Activated CD8-positive, alpha-beta memory T cell treated with anti-CD3 and anti-CD28 coated beads for 4 hours (primary cell): ENCODE measurements around the gene TMC3.

ENCODE experiments used
- DNase-seq, 2 donors: peaks; one replicate each; pipeline ENCODE4 v3.0.0-alpha.2; 2020; ENCODE audit warnings: low read depth in 2 of 2

The TMC3 gene

DNA sequence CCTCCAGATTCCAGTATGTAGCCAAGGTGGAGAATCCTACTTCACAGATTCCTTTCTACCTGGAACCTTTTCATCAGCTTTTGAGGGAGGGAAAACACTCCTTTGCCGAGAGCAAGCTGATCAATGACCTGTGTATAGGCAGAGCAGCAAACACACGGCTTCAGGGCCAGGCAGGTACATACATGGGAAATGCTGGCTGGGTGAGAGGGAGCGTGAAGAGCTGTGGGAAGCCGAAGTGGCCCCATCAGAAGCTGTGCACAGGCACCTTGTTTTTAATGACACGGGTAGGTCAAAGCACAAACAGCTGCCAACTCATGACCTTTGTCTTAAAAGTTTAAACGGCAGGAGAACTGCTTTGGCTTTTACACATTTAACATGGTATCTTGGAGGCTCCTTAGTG, 75.4 kb downstream of the TMC3 start:
- no peak for DNase-seq

- DNase-seq = no peak
These were observed 76.1 kb downstream of the TMC3 start for GRCh38 chr15:81297603-81298575.

GRCh38 chr15:81297147-81297572, 76.9 kb downstream of the TMC3 start:
- DNase-seq = no peak

- DNase-seq = peak; percentile 34 to 51
These were observed 77.3 kb downstream of the TMC3 start for GRCh38 chr15:81296673-81297072.

GRCh38 chr15:81296186-81296585, 77.8 kb downstream of the TMC3 start:
- DNase-seq = no peak

GRCh38 chr15:81295486-81296121, 78.4 kb downstream of the TMC3 start:
- DNase-seq = no peak

DNA sequence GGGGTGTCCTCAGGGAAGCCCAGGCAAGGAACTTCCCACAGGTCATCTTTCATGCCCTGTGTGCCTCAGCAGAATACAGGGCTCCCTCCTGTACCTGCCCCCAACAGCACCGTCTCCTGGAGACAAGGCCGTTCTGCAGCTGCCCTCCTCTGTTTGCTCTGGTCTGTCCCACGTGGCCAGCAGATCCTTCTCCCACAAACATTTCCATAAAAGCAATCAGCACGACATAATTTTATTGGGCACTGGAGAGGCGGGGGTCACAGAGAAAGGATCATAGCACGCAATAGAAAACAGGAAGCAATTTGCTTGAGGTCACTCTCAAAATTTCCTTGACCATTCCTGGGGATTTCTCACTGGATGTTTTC, 79.5 kb downstream of the TMC3 start:
- no peak for DNase-seq

- peak; percentile 54 to 70 for DNase-seq
These were observed 80.1 kb downstream of the TMC3 start for GRCh38 chr15:81293728-81294515.

GRCh38 chr15:81292523-81293001, 81.5 kb downstream of the TMC3 start:
- no peak for DNase-seq

DNA sequence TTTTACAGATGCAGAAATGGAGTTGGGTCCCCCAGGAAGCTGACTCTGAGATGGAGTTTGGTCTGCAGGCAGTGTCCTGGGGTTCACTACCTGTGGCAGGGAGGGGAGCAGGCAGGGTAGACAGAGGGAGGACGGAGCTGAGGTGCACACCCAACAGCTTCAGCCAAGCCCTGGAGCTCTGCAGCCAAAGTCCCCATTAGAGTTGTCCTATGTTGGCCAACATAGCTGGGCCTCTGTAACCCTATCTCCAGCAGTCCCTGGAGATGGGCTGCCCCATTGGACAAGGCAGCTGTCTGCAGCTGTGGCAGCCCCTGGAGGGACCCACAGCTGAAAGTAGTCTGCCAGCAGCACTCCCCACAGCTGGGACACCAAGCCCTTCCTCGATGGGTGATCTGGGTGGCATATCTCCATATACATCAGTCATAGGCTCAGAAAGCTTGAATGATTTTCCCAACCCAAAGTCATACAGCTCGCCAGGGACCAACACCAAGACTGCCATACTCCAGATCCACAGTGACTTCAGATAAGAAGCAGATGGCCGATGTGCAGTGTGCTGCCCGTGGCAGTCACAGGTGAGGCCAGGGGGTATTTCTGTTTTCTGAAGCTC, 82.0 kb downstream of the TMC3 start:
- DNase-seq = no peak

GRCh38 chr15:81289910-81290309, 84.1 kb downstream of the TMC3 start:
- DNase-seq = no peak

GRCh38 chr15:81288616-81289015, 85.4 kb downstream of the TMC3 start:
- DNase-seq = no peak

DNA sequence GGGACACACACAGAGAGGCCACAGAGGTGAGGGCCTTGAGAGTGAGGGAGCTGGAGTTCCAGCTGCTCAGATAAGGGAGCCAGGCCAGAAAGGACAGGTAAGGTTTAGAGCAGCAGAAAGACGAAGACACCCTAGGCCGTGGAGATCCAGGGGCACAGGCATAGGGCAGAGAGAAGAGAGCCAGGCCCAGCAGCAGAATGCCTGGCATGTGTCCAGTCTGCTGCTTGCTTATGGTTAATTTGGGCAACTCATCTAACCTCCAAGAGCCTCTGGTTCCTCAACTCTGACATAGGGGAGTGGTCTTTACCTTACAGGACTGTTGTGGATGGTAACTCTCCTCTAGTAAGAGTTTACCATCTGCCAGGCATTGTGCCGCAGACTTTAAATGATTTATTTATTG, 86.0 kb downstream of the TMC3 start:
- DNase-seq = no peak

DNA sequence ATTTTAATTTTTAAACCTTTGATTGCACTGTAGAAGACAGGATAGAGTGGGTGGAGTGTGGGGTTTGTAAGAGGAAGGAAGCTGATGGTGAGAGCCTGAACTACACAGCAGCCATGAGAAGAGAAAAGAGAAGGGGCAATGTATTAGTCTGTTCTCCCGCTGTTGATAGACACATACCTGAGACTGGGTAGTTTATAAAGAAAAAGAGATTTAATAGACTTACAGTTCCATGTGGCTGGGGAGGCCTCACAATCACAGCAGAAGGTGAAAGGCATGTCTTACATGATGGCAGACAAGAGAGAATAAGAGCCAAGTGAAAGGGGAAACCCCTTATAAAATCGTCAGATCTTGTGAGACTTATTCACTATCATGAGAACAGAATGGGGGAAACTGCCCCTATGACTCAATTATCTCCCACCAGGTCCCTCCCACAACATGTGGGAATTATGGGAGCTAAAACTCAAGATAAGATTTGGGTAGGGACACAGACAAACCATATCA, 87.3 kb downstream of the TMC3 start:
- no peak for DNase-seq

- no peak for DNase-seq
These were observed 88.6 kb downstream of the TMC3 start for GRCh38 chr15:81285461-81285860.

DNA sequence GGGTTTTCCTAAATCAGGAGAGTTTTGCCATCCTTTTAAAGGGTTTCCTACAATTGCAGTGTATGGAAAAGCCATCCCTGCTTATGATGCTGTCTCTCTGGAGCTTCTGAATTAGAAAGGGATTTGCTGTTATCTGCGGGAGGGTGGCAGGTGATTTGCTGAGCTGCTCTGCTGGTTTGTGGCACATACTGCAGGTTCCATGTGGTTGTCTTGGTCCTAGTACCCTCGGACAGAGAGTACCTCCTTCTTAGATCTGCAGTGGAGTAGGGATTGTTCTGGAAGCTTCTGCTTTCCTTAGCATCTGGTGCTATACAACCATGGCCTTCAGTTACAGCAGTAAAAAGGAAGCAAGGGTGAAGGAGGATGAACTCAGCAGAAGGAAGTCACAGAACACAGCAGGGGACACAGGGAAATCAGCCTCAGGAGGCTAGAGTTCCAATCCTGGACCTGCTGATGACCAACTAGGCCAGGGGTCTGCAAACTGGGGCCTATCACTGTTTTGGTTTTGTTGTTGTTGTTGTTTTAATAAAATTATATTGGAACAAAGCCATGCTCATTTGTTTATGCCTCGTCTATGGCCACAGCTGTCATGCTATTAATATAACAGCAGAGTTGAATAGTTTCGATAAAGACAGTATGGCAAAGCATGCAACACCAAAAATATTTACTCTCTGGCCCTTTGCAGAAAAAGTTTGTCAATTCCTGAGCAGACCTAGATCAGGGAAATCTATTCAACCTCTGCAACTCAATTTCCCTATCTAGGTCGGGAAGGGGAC, 89.6 kb downstream of the TMC3 start:
- DNase-seq = no peak

DNA sequence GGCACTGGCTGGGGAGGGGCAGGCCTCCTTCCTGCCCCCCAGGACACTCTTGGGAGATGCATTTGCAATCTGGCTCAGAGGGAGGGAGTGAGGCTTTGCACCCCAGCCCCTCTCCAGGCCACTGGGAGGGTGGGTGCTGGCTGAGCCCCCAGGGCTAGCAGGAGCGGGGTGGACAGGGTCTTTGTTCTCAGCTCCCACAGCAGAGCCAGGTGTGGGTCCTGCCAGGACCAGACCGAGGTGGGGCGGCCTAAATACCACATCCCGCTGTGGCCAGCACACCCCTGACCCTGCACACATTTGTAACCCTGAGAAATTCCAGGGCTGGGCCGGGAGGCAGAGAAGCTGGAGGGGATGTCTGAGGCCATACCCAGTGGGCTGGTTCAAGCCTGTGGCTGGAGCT, 91.1 kb downstream of the TMC3 start:
- no peak for DNase-seq

GRCh38 chr15:81282606-81282895, 91.5 kb downstream of the TMC3 start:
- DNase-seq = no peak

DNA sequence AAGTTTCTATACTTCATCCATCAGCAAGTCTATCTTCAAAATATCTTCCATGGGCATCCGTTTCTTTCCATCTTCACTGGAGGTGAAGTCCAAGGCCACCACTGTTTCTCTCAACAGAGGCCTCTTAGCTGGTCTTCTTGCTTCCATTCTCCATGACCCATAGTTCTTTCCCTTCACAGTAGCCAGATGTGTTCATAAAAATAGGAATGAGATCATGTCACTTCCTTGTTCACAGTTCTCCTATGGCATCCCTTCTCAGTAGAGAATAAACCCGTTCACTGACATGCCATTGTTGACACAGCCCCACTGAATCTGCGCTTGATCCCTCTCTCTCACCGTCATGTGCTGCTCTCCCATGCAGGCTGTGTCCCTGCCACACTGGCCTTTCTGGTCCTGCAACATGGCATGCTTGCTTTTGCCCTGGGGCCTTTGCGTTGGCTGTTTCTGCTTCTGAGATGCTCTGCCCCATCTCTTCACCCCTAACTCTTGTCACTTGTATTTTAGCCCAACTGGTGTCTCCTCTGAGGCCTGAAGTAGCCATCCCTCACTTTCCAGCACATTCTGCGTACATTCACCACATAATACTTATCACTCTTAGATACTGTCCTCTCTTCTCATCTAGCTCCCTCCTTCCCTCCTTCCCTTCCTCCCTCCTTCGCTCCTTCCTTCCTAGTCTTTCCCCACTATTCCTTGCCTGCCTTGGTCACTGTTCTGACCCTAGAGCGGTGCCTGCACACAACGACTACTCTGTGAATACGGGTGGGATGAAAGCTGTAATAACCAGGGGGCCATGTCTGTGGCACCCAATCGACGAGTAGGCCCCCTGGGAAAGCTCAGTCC, 92.0 kb downstream of the TMC3 start:
- no peak for DNase-seq

DNA sequence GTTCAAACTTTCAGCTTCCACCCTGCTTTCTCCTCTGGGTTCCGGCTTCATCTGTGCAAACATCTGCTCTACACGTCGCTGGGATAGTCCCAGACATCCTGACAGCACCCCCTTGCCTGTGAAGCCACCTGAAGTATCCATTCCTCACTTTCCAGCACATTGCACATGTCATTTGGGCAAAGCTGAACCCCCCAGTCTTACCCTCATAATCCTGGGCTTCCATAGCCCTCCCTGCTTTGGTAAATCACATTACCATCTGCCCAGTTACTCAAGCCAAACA, 92.6 kb downstream of the TMC3 start:
- DNase-seq = no peak
